A673 (cell line): ENCODE data around the gene CREB5.

Experiments
- CTCF ChIP-seq: fragments of 300-800, 200-600 bp; sonication (generic); conservative IDR thresholded peaks from 2 replicates; pipeline ENCODE4 v1.5.1; 2017; ENCODE audit warnings: low read depth, mild to moderate bottlenecking, antibody characterized with exemption, low read length, moderate library complexity, mixed read lengths
- EZH2 ChIP-seq: fragments of 200-600 bp; sonication (generic); IDR thresholded peaks from 2 replicates; pipeline ENCODE4 v1.6.1; 2017; ENCODE audit warnings: borderline replicate concordance, low read depth, mild to moderate bottlenecking, mixed read lengths, antibody characterized with exemption, low read length; ENCODE audit not compliant: poor library complexity, severe bottlenecking

GRCh38 chr7:28446131-28446530 is 33.8 kb downstream of the CREB5 start:
- TF ChIP-seq EZH2: no peak
- no peak for TF ChIP-seq CTCF
